SK-N-SH (cell line): Measurements from ENCODE around the gene FJX1.

ENCODE experiments used
- RCOR1 ChIP-seq: fragments of 150-350 bp; IDR thresholded peaks from 2 replicates; pipeline ENCODE4 v1.6.1; 2017; ENCODE audit warnings: antibody characterized with exemption, low read length
- TF ChIP-seq, protein P1 (sequence below): fragments of 200-600 bp; sonication (generic); IDR thresholded peaks from 2 replicates; pipeline ENCODE4 v1.6.1; 2017; ENCODE audit warnings: antibody characterized with exemption, mild to moderate bottlenecking, moderate library complexity

DNA sequence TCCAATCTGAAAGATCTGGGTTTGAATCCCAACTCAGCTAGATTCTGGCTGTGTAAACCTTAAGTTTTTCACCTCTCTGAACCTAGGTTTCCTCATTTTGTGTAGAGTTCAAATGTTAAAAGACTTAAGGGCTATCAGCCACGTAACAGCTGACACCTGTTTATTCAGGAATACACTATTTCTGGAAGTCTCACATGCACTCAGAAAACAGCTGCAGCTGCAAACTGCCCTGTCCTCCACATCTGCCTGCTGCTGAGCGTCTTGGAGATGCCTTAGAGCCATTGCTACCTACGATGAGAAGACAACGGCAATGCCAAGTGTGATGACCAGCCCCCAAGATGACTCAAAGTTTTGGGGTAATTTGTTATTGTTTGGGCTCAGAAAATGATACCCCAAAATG lies 37.6 kb downstream of the FJX1 start:
- TF ChIP-seq RCOR1, result no peak
- TF ChIP-seq, protein P1, sequence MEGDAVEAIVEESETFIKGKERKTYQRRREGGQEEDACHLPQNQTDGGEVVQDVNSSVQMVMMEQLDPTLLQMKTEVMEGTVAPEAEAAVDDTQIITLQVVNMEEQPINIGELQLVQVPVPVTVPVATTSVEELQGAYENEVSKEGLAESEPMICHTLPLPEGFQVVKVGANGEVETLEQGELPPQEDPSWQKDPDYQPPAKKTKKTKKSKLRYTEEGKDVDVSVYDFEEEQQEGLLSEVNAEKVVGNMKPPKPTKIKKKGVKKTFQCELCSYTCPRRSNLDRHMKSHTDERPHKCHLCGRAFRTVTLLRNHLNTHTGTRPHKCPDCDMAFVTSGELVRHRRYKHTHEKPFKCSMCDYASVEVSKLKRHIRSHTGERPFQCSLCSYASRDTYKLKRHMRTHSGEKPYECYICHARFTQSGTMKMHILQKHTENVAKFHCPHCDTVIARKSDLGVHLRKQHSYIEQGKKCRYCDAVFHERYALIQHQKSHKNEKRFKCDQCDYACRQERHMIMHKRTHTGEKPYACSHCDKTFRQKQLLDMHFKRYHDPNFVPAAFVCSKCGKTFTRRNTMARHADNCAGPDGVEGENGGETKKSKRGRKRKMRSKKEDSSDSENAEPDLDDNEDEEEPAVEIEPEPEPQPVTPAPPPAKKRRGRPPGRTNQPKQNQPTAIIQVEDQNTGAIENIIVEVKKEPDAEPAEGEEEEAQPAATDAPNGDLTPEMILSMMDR, result no peak
